GM23248 (cell line): ENCODE results near the gene HMCN1.

Experiments used
- EZH2 ChIP-seq: fragments of 200-600 bp; sonication (generic); IDR thresholded peaks from 2 replicates; pipeline ENCODE4 v1.6.1; 2018; ENCODE audit warnings: antibody characterized with exemption, mild to moderate bottlenecking; ENCODE audit not compliant: insufficient read depth, poor library complexity, severe bottlenecking
- EZH2phosphoT487 ChIP-seq: fragments of 200-600 bp; sonication (generic); IDR thresholded peaks from 2 replicates; pipeline ENCODE4 v1.6.1; 2018; ENCODE audit warnings: antibody characterized with exemption, moderate library complexity, mild to moderate bottlenecking, low read depth; ENCODE audit not compliant: insufficient read depth

DNA sequence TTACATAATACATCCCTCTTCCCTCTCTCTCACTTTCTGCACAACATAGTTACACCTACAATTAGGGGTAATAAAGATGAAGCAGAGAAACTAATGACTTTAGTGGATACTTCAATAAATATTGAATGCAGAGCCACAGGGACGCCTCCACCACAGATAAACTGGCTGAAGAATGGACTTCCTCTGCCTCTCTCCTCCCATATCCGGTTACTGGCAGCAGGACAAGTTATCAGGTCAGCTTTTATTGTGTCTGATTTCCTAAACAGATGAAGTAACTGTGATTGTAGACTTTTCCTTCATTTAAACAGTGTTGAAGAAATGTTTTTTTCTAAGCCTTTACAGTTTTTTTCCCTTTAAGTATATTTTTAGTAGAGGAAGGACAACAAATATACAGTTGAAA is 359.2 kb downstream of the HMCN1 start:
- TF ChIP-seq EZH2 (no peak), EZH2phosphoT487 (no peak)
